Stimulated activated CD4-positive, alpha-beta T cell treated with anti-CD3 and anti-CD28 coated beads, Interleukin-12 subunit alpha, Interleukin-12 subunit beta, amount 100 ng/mL, for 24 hours (primary cell): Measurements from ENCODE around the gene FBLN2.

Source experiments
- DNase-seq, 2 experiments: peaks; one replicate each; pipeline ENCODE4 v3.0.0-alpha.2; 2020; ENCODE audit warnings: low read depth in 2 of 2

The FBLN2 gene

GRCh38 chr3:13567684-13568514 lies 19.0 kb downstream of the FBLN2 start:
- no peak for DNase-seq

- no peak for DNase-seq
Measured at GRCh38 chr3:13568515-13569028, 19.6 kb downstream of the FBLN2 start.

- DNase-seq: no peak
Measured at GRCh38 chr3:13569201-13569600, 20.3 kb downstream of the FBLN2 start.

- no peak for DNase-seq
Measured at GRCh38 chr3:13569641-13570390, 20.9 kb downstream of the FBLN2 start.

GRCh38 chr3:13570391-13571194 lies 21.7 kb downstream of the FBLN2 start:
- no peak for DNase-seq

- no peak for DNase-seq
Measured at GRCh38 chr3:13571264-13571663, 22.3 kb downstream of the FBLN2 start.

- no peak for DNase-seq
Measured at GRCh38 chr3:13571831-13572750, 23.2 kb downstream of the FBLN2 start.

GRCh38 chr3:13572926-13573623 lies 24.1 kb downstream of the FBLN2 start:
- DNase-seq: no peak

GRCh38 chr3:13574083-13574797 lies 25.3 kb downstream of the FBLN2 start:
- DNase-seq: no peak

GRCh38 chr3:13574798-13575451 lies 26.0 kb downstream of the FBLN2 start:
- no peak for DNase-seq

GRCh38 chr3:13575459-13576061 lies 26.6 kb downstream of the FBLN2 start:
- DNase-seq: no peak

- DNase-seq: no peak
Measured at GRCh38 chr3:13577181-13578121, 28.5 kb downstream of the FBLN2 start.

GRCh38 chr3:13578251-13578650 lies 29.3 kb downstream of the FBLN2 start:
- no peak for DNase-seq

GRCh38 chr3:13579063-13579462 lies 30.1 kb downstream of the FBLN2 start:
- no peak for DNase-seq

GRCh38 chr3:13580256-13581023 lies 31.5 kb downstream of the FBLN2 start:
- DNase-seq: no peak

GRCh38 chr3:13581485-13582365 lies 32.8 kb downstream of the FBLN2 start:
- DNase-seq: no peak
